Stimulated activated CD4-positive, alpha-beta T cell treated with anti-CD3 and anti-CD28 coated beads, TNF-alpha, amount 100 ng/mL, for 24 hours (primary cell): ENCODE data around the gene HYAL2.

Experiments
- DNase-seq, 3 experiments: peaks; one replicate each; pipeline ENCODE4 v3.0.0-alpha.2; 2020; ENCODE audit warnings: low read depth in 3 of 3

Gene HYAL2

GRCh38 chr3:50322386-50323091 lies at the start of gene HYAL2:
HYAL2 (minus strand) TSS chr3:50322745; CDS start chr3:50320489, 2,256 bp downstream.
- no peak for DNase-seq

GRCh38 chr3:50371133-50371685 lies 48.7 kb upstream of the HYAL2 start:
- no peak for DNase-seq

- DNase-seq: no peak
Observed at GRCh38 chr3:50370594-50370993, 48.0 kb upstream of the HYAL2 start.

GRCh38 chr3:50369012-50369670 lies 46.6 kb upstream of the HYAL2 start:
- DNase-seq: no peak

GRCh38 chr3:50365842-50366220 lies 43.3 kb upstream of the HYAL2 start:
- DNase-seq: no peak

- peak; percentile 88 to 94 (median 92) for DNase-seq
Observed at GRCh38 chr3:50365080-50365841, 42.7 kb upstream of the HYAL2 start.

- DNase-seq: no peak
Observed at GRCh38 chr3:50364573-50365079, 42.1 kb upstream of the HYAL2 start.

GRCh38 chr3:50359760-50360110 lies 37.2 kb upstream of the HYAL2 start:
- DNase-seq: no peak

GRCh38 chr3:50358911-50359759 lies 36.6 kb upstream of the HYAL2 start, which contains the start of gene TMEM115:
TMEM115 (minus strand) TSS chr3:50359521; CDS start chr3:50359063, 458 bp downstream.
- peak; percentile 87 to 95 (median 94) for DNase-seq

GRCh38 chr3:50358355-50358910 lies 35.9 kb upstream of the HYAL2 start:
- no peak for DNase-seq

- DNase-seq: no peak
Observed at GRCh38 chr3:50357481-50357880, 34.9 kb upstream of the HYAL2 start.

GRCh38 chr3:50356553-50356952 lies 34.0 kb upstream of the HYAL2 start:
- DNase-seq: no peak

GRCh38 chr3:50355829-50356552 lies 33.4 kb upstream of the HYAL2 start:
- DNase-seq: no peak

GRCh38 chr3:50354850-50355249 lies 32.3 kb upstream of the HYAL2 start:
- no peak for DNase-seq

GRCh38 chr3:50354186-50354764 lies 31.7 kb upstream of the HYAL2 start:
- no peak for DNase-seq

- no peak for DNase-seq
Observed at GRCh38 chr3:50353245-50354004, 30.9 kb upstream of the HYAL2 start.

GRCh38 chr3:50352781-50353180 lies 30.2 kb upstream of the HYAL2 start:
- DNase-seq: no peak

- DNase-seq: no peak
Observed at GRCh38 chr3:50351323-50351697, 28.8 kb upstream of the HYAL2 start.
